GM23338 (cell line): ENCODE measurements around the gene CCDC61. TPM values are rescaled to one million over a fixed set of nuclear protein-coding genes. Genes with fewer than 3 reads are reported as not detected.

Experiments
- ATAC-seq: fragments of 200-7000 bp; cut with Tn5 transposase; 3 replicates; pipeline ENCODE4 v1.9.1; 2020
- DNase-seq: peaks from one replicate; pipeline ENCODE4 v3.0.0-alpha.2; 2015; ENCODE audit warnings: low spot score
- H2AFZ ChIP-seq: fragments of 200-600 bp; sonication (generic); 2 replicates; pipeline ENCODE4 v1.8.0; 2016; ENCODE audit warnings: antibody characterized with exemption, mild to moderate bottlenecking, moderate library complexity
- H3F3A ChIP-seq: fragments of 200-600 bp; sonication (generic); replicated peaks from 2 replicates; pipeline ENCODE4 v1.8.0; 2017; ENCODE audit warnings: antibody characterized with exemption, mixed run types, low read depth
- H3K27ac ChIP-seq: fragments of 200-600 bp; sonication (generic); 2 replicates; pipeline ENCODE4 v1.6.1; 2016; ENCODE audit warnings: low read depth
- H3K27me3 ChIP-seq: fragments of 200-600 bp; sonication (generic); 2 replicates; pipeline ENCODE4 v1.8.0; 2016; ENCODE audit warnings: mild to moderate bottlenecking, mixed run types, moderate library complexity; ENCODE audit not compliant: insufficient read depth
- H3K36me3 ChIP-seq: fragments of 200-600 bp; sonication (generic); 2 replicates; pipeline ENCODE4 v1.8.0; 2016; ENCODE audit warnings: mild to moderate bottlenecking; ENCODE audit not compliant: insufficient read depth
- H3K4me1 ChIP-seq: fragments of 200-600 bp; sonication (generic); 2 replicates; pipeline ENCODE4 v1.8.0; 2016; ENCODE audit warnings: mild to moderate bottlenecking, moderate library complexity; ENCODE audit not compliant: insufficient read depth
- H3K4me2 ChIP-seq: fragments of 200-600 bp; sonication (generic); 2 replicates; pipeline ENCODE4 v1.7.1; 2017; ENCODE audit warnings: mixed run types
- H3K4me3 ChIP-seq: fragments of 200-600 bp; sonication (generic); 2 replicates; pipeline ENCODE4 v1.6.1; 2016; ENCODE audit warnings: mixed run types
- H3K79me2 ChIP-seq: fragments of 200-600 bp; sonication (generic); replicated peaks from 2 replicates; pipeline ENCODE4 v1.8.0; 2017; ENCODE audit warnings: mild to moderate bottlenecking; ENCODE audit not compliant: insufficient read depth
- H3K9me2 ChIP-seq: fragments of 200-600 bp; sonication (generic); 2 replicates; pipeline ENCODE4 v1.8.0; 2017; ENCODE audit not compliant: insufficient read depth
- H4K20me1 ChIP-seq: fragments of 200-600 bp; sonication (generic); replicated peaks from 2 replicates; pipeline ENCODE4 v1.8.0; 2017; ENCODE audit warnings: mild to moderate bottlenecking; ENCODE audit not compliant: insufficient read depth
- H3K27ac Mint-ChIP-seq: 2 replicates; pipeline ENCODE4 v1.8.0; 2020; ENCODE audit warnings: inconsistent platforms, mild to moderate bottlenecking, moderate library complexity, mixed read lengths
- H3K27me3 Mint-ChIP-seq: 3 replicates; pipeline ENCODE4 v1.8.0; 2022; ENCODE audit warnings: low read depth, mild to moderate bottlenecking, moderate library complexity, mixed read lengths, inconsistent platforms; ENCODE audit not compliant: insufficient read depth, poor library complexity
- H3K36me3 Mint-ChIP-seq: 3 replicates; pipeline ENCODE4 v1.8.0; 2021; ENCODE audit warnings: low read depth, mild to moderate bottlenecking, inconsistent platforms, moderate library complexity, mixed read lengths
- H3K4me1 Mint-ChIP-seq: 3 replicates; pipeline ENCODE4 v1.8.0; 2020; ENCODE audit warnings: mild to moderate bottlenecking, inconsistent platforms, mixed read lengths
- H3K4me3 Mint-ChIP-seq: 3 replicates; pipeline ENCODE4 v1.8.0; 2021; ENCODE audit warnings: moderate library complexity, mild to moderate bottlenecking, inconsistent platforms, mixed read lengths
- H3K9me3 Mint-ChIP-seq: 3 replicates; pipeline ENCODE4 v1.8.0; 2020; ENCODE audit warnings: moderate library complexity, mild to moderate bottlenecking, inconsistent platforms, mixed read lengths
- CREB1 ChIP-seq: fragments of 250-450 bp; sonication (Bioruptor Pico); IDR thresholded peaks from 2 replicates; pipeline ENCODE4 v1.5.0; 2020; ENCODE audit warnings: low read depth, mild to moderate bottlenecking, moderate library complexity
- EZH2phosphoT487 ChIP-seq: fragments of 200-600 bp; sonication (generic); IDR thresholded peaks from one replicate; pipeline ENCODE4 v1.8.1; 2018; ENCODE audit warnings: antibody characterized with exemption; ENCODE audit not compliant: unreplicated experiment
- JUNB ChIP-seq: IDR thresholded peaks from one replicate; pipeline ENCODE4 v1.6.1; 2016; ENCODE audit warnings: antibody characterized with exemption; ENCODE audit not compliant: unreplicated experiment
- NANOG ChIP-seq: IDR thresholded peaks from 2 replicates; pipeline ENCODE4 v1.6.1; 2016; ENCODE audit warnings: antibody characterized with exemption, borderline replicate concordance
- POLR2AphosphoS5 ChIP-seq: IDR thresholded peaks from 2 replicates; pipeline ENCODE4 v1.6.1; 2016; ENCODE audit warnings: antibody characterized with exemption, low read depth
- STAT1 ChIP-seq: IDR thresholded peaks from one replicate; pipeline ENCODE4 v1.6.1; 2016; ENCODE audit warnings: antibody characterized with exemption; ENCODE audit not compliant: unreplicated experiment
- ZNF114 ChIP-seq: fragments of 250-450 bp; sonication (Bioruptor Pico); IDR thresholded peaks from 2 replicates; pipeline ENCODE4 v1.5.0; 2020; ENCODE audit warnings: mild to moderate bottlenecking, moderate library complexity
- ZNF331 ChIP-seq: fragments of 250-450 bp; sonication (Bioruptor Pico); IDR thresholded peaks from 2 replicates; pipeline ENCODE4 v1.5.0; 2020; ENCODE audit warnings: low read depth, mild to moderate bottlenecking, moderate library complexity
- polyA plus RNA-seq: library from polyadenylated mRNA; unstranded; fragments of >200 nt; fragmentation: Nextera tagmentation; extraction: Ambion mirVana; gene quantifications from 2 replicates; pipeline ENCODE4 v1.2.1, GENCODE V29; 2016
- total RNA-seq: library from RNA; depleted of rRNA; stranded (reverse); fragments of >200 nt; shearing (Covaris generic); gene quantifications from 2 replicates; pipeline ENCODE4 v1.2.3, GENCODE V29; 2014
- TF ChIP-seq, protein P1 (sequence below), 2 experiments: fragments of 200-600 bp in 1 of 2; sonication (generic) in 1 of 2; conservative IDR thresholded peaks; 2 replicates each; pipeline versions ENCODE4 v1.5.1 to v1.6.1; 2016 to 2017; ENCODE audit warnings: antibody characterized with exemption in 2 of 2, low read depth in 2 of 2, mild to moderate bottlenecking in 2 of 2, moderate library complexity in 1 of 2
- TF ChIP-seq, protein P2 (sequence below): IDR thresholded peaks from 2 replicates; pipeline ENCODE4 v1.6.1; 2016; ENCODE audit warnings: antibody characterized with exemption
- TF ChIP-seq, protein P3 (sequence below): IDR thresholded peaks from one replicate; pipeline ENCODE4 v1.6.1; 2018; ENCODE audit warnings: antibody characterized with exemption; ENCODE audit not compliant: unreplicated experiment
- TF ChIP-seq, protein P4 (sequence below): fragments of 250-450 bp; sonication (Bioruptor Pico); IDR thresholded peaks from 2 replicates; pipeline ENCODE4 v1.5.0; 2020; ENCODE audit warnings: mild to moderate bottlenecking, moderate library complexity

Gene CCDC61
- total and polyA plus RNA-seq, 2 experiments from 2014 or later, result 9.8 to 22.4 TPM

DNA sequence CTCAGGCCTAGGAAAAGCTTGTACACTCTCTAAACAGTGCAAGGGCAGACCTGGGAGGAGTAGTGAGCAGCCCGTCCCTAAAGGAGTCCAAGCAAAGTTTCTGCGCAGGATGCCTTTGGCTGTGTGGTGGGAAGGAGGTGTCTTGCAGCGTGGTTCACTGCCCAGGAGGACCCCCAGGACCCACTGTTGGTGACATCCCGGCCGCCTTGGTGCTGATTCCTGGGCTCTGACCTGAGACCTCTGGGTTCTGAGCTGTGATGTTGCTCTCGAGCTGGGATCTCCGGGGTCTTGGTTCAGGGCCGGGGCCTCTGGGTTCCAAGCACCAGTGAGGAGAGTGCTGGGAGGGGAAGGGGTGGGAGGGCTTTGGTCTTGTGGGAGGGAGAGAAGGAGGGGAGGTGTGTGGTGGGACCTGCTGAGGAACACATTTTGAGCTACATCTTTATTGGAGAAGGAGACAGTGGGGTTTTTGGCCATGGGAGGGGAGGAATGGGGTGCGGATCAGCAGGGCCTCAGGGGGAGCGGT, 23.5 kb downstream of the CCDC61 start:
- Histone ChIP-seq H3K27ac (no peak overlapping the region), H3K36me3 (no peaks in the 10 kb centered on the region), H4K20me1 (peaks cover 5% of the 10 kb centered on the region; the same call in 1 of the 2 replicates), H3K79me2 (no peaks in the 10 kb centered on the region), H3K4me1 (peaks cover 19% of the 10 kb centered on the region), H3K4me3 (no peak overlapping the region), H3K4me2 (no peak overlapping the region), H3K9me2 (no peaks in the 10 kb centered on the region), H2AFZ (no peak overlapping the region), H3K27me3 (peaks cover 23% of the 10 kb centered on the region), H3F3A (no peaks in the 10 kb centered on the region)
- ATAC-seq, result no peak
- Mint-ChIP-seq H3K4me1 (peaks cover 34% of the 10 kb centered on the region), H3K36me3 (peaks cover 6% of the 10 kb centered on the region; the same call in 2 of the 3 replicates), H3K4me3 (no peak overlapping the region), H3K9me3 (no peaks in the 10 kb centered on the region), H3K27me3 (peaks cover 31% of the 10 kb centered on the region), H3K27ac (no peak overlapping the region)
- DNase-seq, result no peak
- TF ChIP-seq NANOG, result no peak
- no peak for TF ChIP-seq ZNF114
- no peak for TF ChIP-seq ZNF331 (CRISPR knock-in tag)
- TF ChIP-seq STAT1, result no peak
- TF ChIP-seq, protein P1, sequence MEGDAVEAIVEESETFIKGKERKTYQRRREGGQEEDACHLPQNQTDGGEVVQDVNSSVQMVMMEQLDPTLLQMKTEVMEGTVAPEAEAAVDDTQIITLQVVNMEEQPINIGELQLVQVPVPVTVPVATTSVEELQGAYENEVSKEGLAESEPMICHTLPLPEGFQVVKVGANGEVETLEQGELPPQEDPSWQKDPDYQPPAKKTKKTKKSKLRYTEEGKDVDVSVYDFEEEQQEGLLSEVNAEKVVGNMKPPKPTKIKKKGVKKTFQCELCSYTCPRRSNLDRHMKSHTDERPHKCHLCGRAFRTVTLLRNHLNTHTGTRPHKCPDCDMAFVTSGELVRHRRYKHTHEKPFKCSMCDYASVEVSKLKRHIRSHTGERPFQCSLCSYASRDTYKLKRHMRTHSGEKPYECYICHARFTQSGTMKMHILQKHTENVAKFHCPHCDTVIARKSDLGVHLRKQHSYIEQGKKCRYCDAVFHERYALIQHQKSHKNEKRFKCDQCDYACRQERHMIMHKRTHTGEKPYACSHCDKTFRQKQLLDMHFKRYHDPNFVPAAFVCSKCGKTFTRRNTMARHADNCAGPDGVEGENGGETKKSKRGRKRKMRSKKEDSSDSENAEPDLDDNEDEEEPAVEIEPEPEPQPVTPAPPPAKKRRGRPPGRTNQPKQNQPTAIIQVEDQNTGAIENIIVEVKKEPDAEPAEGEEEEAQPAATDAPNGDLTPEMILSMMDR (conservative IDR thresholded peaks at IDR 0.05; ENCODE audit: low read depth in 2 of 2), result no peak
- TF ChIP-seq CREB1 (CRISPR knock-in tag), result no peak
- no peak for TF ChIP-seq JUNB
- TF ChIP-seq, protein P2, sequence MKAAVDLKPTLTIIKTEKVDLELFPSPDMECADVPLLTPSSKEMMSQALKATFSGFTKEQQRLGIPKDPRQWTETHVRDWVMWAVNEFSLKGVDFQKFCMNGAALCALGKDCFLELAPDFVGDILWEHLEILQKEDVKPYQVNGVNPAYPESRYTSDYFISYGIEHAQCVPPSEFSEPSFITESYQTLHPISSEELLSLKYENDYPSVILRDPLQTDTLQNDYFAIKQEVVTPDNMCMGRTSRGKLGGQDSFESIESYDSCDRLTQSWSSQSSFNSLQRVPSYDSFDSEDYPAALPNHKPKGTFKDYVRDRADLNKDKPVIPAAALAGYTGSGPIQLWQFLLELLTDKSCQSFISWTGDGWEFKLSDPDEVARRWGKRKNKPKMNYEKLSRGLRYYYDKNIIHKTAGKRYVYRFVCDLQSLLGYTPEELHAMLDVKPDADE, result no peak
- no peak for TF ChIP-seq POLR2AphosphoS5
- no peak for TF ChIP-seq EZH2phosphoT487
- TF ChIP-seq, protein P3, sequence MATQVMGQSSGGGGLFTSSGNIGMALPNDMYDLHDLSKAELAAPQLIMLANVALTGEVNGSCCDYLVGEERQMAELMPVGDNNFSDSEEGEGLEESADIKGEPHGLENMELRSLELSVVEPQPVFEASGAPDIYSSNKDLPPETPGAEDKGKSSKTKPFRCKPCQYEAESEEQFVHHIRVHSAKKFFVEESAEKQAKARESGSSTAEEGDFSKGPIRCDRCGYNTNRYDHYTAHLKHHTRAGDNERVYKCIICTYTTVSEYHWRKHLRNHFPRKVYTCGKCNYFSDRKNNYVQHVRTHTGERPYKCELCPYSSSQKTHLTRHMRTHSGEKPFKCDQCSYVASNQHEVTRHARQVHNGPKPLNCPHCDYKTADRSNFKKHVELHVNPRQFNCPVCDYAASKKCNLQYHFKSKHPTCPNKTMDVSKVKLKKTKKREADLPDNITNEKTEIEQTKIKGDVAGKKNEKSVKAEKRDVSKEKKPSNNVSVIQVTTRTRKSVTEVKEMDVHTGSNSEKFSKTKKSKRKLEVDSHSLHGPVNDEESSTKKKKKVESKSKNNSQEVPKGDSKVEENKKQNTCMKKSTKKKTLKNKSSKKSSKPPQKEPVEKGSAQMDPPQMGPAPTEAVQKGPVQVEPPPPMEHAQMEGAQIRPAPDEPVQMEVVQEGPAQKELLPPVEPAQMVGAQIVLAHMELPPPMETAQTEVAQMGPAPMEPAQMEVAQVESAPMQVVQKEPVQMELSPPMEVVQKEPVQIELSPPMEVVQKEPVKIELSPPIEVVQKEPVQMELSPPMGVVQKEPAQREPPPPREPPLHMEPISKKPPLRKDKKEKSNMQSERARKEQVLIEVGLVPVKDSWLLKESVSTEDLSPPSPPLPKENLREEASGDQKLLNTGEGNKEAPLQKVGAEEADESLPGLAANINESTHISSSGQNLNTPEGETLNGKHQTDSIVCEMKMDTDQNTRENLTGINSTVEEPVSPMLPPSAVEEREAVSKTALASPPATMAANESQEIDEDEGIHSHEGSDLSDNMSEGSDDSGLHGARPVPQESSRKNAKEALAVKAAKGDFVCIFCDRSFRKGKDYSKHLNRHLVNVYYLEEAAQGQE, result no peak
- TF ChIP-seq, protein P4, sequence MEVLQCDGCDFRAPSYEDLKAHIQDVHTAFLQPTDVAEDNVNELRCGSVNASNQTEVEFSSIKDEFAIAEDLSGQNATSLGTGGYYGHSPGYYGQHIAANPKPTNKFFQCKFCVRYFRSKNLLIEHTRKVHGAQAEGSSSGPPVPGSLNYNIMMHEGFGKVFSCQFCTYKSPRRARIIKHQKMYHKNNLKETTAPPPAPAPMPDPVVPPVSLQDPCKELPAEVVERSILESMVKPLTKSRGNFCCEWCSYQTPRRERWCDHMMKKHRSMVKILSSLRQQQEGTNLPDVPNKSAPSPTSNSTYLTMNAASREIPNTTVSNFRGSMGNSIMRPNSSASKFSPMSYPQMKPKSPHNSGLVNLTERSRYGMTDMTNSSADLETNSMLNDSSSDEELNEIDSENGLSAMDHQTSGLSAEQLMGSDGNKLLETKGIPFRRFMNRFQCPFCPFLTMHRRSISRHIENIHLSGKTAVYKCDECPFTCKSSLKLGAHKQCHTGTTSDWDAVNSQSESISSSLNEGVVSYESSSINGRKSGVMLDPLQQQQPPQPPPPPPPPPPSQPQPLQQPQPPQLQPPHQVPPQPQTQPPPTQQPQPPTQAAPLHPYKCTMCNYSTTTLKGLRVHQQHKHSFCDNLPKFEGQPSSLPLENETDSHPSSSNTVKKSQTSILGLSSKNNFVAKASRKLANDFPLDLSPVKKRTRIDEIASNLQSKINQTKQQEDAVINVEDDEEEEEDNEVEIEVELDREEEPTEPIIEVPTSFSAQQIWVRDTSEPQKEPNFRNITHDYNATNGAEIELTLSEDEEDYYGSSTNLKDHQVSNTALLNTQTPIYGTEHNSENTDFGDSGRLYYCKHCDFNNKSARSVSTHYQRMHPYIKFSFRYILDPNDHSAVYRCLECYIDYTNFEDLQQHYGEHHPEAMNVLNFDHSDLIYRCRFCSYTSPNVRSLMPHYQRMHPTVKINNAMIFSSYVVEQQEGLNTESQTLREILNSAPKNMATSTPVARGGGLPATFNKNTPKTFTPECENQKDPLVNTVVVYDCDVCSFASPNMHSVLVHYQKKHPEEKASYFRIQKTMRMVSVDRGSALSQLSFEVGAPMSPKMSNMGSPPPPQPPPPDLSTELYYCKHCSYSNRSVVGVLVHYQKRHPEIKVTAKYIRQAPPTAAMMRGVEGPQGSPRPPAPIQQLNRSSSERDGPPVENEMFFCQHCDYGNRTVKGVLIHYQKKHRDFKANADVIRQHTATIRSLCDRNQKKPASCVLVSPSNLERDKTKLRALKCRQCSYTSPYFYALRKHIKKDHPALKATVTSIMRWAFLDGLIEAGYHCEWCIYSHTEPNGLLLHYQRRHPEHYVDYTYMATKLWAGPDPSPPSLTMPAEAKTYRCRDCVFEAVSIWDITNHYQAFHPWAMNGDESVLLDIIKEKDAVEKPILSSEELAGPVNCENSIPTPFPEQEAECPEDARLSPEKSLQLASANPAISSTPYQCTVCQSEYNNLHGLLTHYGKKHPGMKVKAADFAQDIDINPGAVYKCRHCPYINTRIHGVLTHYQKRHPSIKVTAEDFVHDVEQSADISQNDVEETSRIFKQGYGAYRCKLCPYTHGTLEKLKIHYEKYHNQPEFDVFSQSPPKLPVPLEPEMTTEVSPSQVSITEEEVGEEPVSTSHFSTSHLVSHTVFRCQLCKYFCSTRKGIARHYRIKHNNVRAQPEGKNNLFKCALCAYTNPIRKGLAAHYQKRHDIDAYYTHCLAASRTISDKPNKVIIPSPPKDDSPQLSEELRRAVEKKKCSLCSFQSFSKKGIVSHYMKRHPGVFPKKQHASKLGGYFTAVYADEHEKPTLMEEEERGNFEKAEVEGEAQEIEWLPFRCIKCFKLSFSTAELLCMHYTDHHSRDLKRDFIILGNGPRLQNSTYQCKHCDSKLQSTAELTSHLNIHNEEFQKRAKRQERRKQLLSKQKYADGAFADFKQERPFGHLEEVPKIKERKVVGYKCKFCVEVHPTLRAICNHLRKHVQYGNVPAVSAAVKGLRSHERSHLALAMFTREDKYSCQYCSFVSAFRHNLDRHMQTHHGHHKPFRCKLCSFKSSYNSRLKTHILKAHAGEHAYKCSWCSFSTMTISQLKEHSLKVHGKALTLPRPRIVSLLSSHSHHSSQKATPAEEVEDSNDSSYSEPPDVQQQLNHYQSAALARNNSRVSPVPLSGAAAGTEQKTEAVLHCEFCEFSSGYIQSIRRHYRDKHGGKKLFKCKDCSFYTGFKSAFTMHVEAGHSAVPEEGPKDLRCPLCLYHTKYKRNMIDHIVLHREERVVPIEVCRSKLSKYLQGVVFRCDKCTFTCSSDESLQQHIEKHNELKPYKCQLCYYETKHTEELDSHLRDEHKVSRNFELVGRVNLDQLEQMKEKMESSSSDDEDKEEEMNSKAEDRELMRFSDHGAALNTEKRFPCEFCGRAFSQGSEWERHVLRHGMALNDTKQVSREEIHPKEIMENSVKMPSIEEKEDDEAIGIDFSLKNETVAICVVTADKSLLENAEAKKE, result no peak
